ENCODE results near the gene LRRC3. TPM values are rescaled to one million over a fixed set of nuclear protein-coding genes. Genes with fewer than 3 reads are reported as not detected.
A peak's percentile ranks its signal among the peaks of the same experiment; 100 is the strongest.
"Not testable (repeated sequence)": the region's sequence is repeated elsewhere in the genome, so short reads cannot be mapped to it uniquely, and the experiment has no call there.

Gene LRRC3
- total RNA-seq, 2 donors from 2014 or later, result 2.5 to 3.5 TPM

- ATAC-seq (no peak), DNase-seq (no peak)
- intact Hi-C loops (cut with DNase I, micrococcal nuclease), result no loop called here
Measured at GRCh38 chr21:44499631-44500030, 44.3 kb downstream of the LRRC3 start.

- intact Hi-C loops (cut with DNase I, micrococcal nuclease), result no loop called here
- ATAC-seq, result no peak
- DNase-seq, result no peak
Measured at GRCh38 chr21:44500111-44500510, 44.8 kb downstream of the LRRC3 start.

GRCh38 chr21:44502171-44502958 is 47.1 kb downstream of the LRRC3 start:
- DNase-seq, result no peak
- intact Hi-C loops (cut with DNase I, micrococcal nuclease), result no loop called here
- ATAC-seq, result no peak

GRCh38 chr21:44503006-44503889 is 47.9 kb downstream of the LRRC3 start:
- DNase-seq; intact Hi-C loops (cut with DNase I, micrococcal nuclease); ATAC-seq: not testable (repeated sequence)

GRCh38 chr21:44503901-44504399 is 48.6 kb downstream of the LRRC3 start:
- no peak for ATAC-seq
- DNase-seq, result no peak
- intact Hi-C loops (cut with DNase I, micrococcal nuclease), result no loop called here

GRCh38 chr21:44505673-44506278 is 50.5 kb downstream of the LRRC3 start:
- DNase-seq (no peak), ATAC-seq (no peak)
- intact Hi-C loops (cut with DNase I, micrococcal nuclease), result no loop called here

- DNase-seq (no peak), ATAC-seq (no peak)
- intact Hi-C loops (cut with DNase I, micrococcal nuclease), result no loop called here
Measured at GRCh38 chr21:44506279-44507255, 51.3 kb downstream of the LRRC3 start.

GRCh38 chr21:44507673-44508425 is 52.5 kb downstream of the LRRC3 start:
- no peak for ATAC-seq
- intact Hi-C loops (cut with DNase I, micrococcal nuclease), result no loop called here
- DNase-seq, result no peak

- DNase-seq, result no peak
- ATAC-seq, result no peak
- intact Hi-C loops (cut with DNase I, micrococcal nuclease), result no loop called here
Measured at GRCh38 chr21:44508426-44508710, 53.1 kb downstream of the LRRC3 start.

- intact Hi-C loops (cut with DNase I, micrococcal nuclease), result no loop called here
- no peak for ATAC-seq
- no peak for DNase-seq
Measured at GRCh38 chr21:44508711-44509445, 53.6 kb downstream of the LRRC3 start.

- intact Hi-C loops (cut with DNase I, micrococcal nuclease), result no loop called here
- ATAC-seq, result peak; percentile 92
- peak; percentile 68 to 77 for DNase-seq
Measured at GRCh38 chr21:44509539-44509938, 54.2 kb downstream of the LRRC3 start.

- intact Hi-C loops (cut with DNase I, micrococcal nuclease), result loop anchor here in 1 of 2 donors (10.0 kb wide), 1 partner anchor 285 kb away; no protein-coding TSS in a partner anchor
- no peak for DNase-seq
- ATAC-seq, result no peak
Measured at GRCh38 chr21:44510109-44510507, 54.8 kb downstream of the LRRC3 start.

- ATAC-seq (peak; percentile 87), DNase-seq (peak; percentile 44 to 76)
- intact Hi-C loops (cut with DNase I, micrococcal nuclease), result loop anchor here in 1 of 2 donors (10.0 kb wide), 1 partner anchor 284 kb away; no protein-coding TSS in a partner anchor
Measured at GRCh38 chr21:44510508-44511218, 55.4 kb downstream of the LRRC3 start.

- no peak for ATAC-seq
- DNase-seq, result no peak
- intact Hi-C loops (cut with DNase I, micrococcal nuclease), result loop anchor here in 1 of 2 donors (10.0 kb wide), 1 partner anchor 283 kb away; no protein-coding TSS in a partner anchor
Measured at GRCh38 chr21:44511219-44511937, 56.1 kb downstream of the LRRC3 start.

Data from left colon (tissue), 2 donors.